Raji (cell line): ENCODE results near the gene TMEM190.

Experiments
- POLR2A ChIP-seq: IDR thresholded peaks from 2 replicates; pipeline ENCODE4 v1.6.1; 2011; ENCODE audit warnings: low read depth, low read length, control low read depth; ENCODE audit not compliant: insufficient read depth

The TMEM190 gene

DNA sequence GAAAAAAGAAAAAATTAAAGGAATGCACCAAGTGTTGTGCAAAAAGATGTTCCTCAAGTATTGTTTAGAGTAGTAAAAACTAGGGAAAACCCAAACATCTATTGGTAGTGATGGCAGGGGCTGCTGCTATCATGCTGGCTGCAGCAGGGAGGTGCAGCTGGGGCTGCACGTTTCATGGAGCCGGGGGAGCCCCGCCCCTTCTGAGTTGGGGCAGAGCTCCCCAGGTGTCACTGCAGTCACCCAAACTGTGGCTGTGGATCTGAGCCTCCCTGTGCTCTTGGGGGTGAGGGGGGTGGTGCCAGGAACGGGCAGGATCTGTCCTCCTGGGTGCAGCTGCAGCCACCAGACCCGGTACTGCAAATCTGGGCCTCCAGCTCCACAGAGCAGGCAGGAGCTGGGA is 42.5 kb downstream of the TMEM190 start:
- TF ChIP-seq POLR2A: no peak

GRCh38 chr19:55419624-55420236 is 43.1 kb downstream of the TMEM190 start:
- TF ChIP-seq POLR2A: no peak

DNA sequence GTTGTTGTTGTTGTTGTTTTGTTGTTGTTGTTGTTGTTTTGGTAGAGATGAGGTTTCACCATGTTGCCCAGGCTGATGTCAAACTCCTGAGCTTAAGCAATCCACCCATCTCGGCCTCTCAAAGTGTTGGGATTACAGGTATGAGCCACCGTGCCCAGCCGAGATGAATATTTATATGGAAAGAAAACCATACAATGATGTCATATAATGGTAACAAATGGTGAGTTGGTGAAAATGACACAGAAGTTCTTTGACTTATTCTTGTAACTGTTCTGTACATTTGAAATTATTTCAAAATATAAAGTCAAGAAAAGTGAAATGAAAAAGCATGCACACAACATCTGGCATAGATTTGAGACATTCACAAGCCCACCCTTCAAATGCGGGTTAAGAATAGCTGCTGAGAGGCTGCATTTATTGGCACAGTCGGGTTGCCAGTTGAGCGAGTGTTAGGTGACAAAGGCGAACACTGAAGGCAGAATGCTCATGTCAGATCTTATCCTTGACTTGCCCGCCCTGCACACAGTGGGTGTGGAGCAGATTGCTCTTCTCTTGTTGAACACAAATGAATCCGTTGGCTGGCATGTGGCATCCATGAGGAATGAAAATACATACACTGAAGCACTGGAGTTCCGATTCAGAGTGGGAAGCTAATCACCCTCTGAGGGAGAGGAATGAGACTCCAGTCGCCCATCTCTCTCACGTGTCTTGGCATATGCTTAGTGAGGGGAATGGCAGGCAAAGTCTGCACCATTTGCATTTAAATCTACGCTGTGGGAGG is 46.8 kb downstream of the TMEM190 start:
- TF ChIP-seq POLR2A: no peak

GRCh38 chr19:55424518-55424917 is 47.9 kb downstream of the TMEM190 start:
- TF ChIP-seq POLR2A: no peak

- TF ChIP-seq POLR2A: no peak
These were observed 49.4 kb downstream of the TMEM190 start for GRCh38 chr19:55426042-55426441.
